Upper lobe of left lung (tissue), 6 donors: ENCODE measurements around the gene TPSB2. TPM values are rescaled to one million over a fixed set of nuclear protein-coding genes. Genes with fewer than 3 reads are reported as not detected.
A peak's percentile ranks its signal among the peaks of the same experiment; 100 is the strongest.

Experiments
- ATAC-seq, 2 donors: fragments of 200-7000 bp; cut with Tn5 transposase; one replicate each; pipeline ENCODE4 v1.9.1; 2022; ENCODE audit warnings: mild to moderate bottlenecking in 2 of 2, moderate library complexity in 2 of 2; ENCODE audit not compliant: low FRiP score in 2 of 2
- DNase-seq, 2 donors: peaks; one replicate each; pipeline ENCODE4 v3.0.0-alpha.2; 2019 to 2020
- H3K27ac ChIP-seq, 4 donors: fragments of 200-600 bp; sonication (generic); one replicate each; pipeline ENCODE4 v1.5.1; 2016 to 2019
- H3K27me3 ChIP-seq, 4 donors: fragments of 200-600 bp; sonication (generic); one replicate each; pipeline ENCODE4 v1.5.1; 2017 to 2019
- H3K36me3 ChIP-seq, 4 donors: fragments of 200-600 bp; sonication (generic); one replicate each; pipeline ENCODE4 v1.5.1; 2016 to 2019
- H3K4me1 ChIP-seq, 4 donors: fragments of 200-600 bp; sonication (generic); one replicate each; pipeline ENCODE4 v1.5.1; 2018 to 2019
- H3K4me3 ChIP-seq, 4 donors: fragments of 200-600 bp; sonication (generic); one replicate each; pipeline ENCODE4 v1.5.1; 2017 to 2019; ENCODE audit warnings: mild to moderate bottlenecking in 2 of 4, moderate library complexity in 1 of 4
- H3K9me3 ChIP-seq, 4 donors: fragments of 200-600 bp; sonication (generic); one replicate each; pipeline ENCODE4 v1.5.1; 2018 to 2019
- CTCF ChIP-seq, 6 experiments: fragments of 450-650 bp in 4 of 6; fragments of 200-600 bp in 2 of 6; sonication (generic) in 2 of 6; IDR thresholded peaks; one replicate each; pipeline ENCODE4 v1.5.1; 2016 to 2019; ENCODE audit warnings: antibody characterized with exemption in 6 of 6
- EP300 ChIP-seq, 4 donors: sonication (generic); formaldehyde crosslinking; IDR thresholded peaks; one replicate each; pipeline ENCODE4 v1.5.1; 2017; ENCODE audit warnings: antibody characterized with exemption in 4 of 4, control low read depth in 2 of 4
- POLR2A ChIP-seq, 4 donors: fragments of 450-650 bp; IDR thresholded peaks; one replicate each; pipeline ENCODE4 v1.5.1; 2016 to 2017; ENCODE audit warnings: antibody characterized with exemption in 4 of 4, mild to moderate bottlenecking in 2 of 4
- POLR2AphosphoS5 ChIP-seq, 2 donors: sonication (generic); formaldehyde crosslinking; IDR thresholded peaks; one replicate each; pipeline ENCODE4 v1.5.1; 2017; ENCODE audit warnings: antibody characterized with exemption in 2 of 2
- WGBS, 2 donors: methylation state at CpG; one replicate each; pipeline ENCODE4 v1.1.5; 2017 to 2018; 5-methylcytosine and 5-hydroxymethylcytosine counted together
- total RNA-seq, 6 donors: library from RNA; depleted of rRNA in 4 of 6; stranded (reverse); fragments of >200 nt in 4 of 6; gene quantifications; one replicate each; pipeline versions ENCODE4 v1.1.0 to v1.2.1, GENCODE V29; 2016 to 2021
- donor health status: DM: no; HTN: no; CAD: no; lungs with moderate emphysema.
- donor health status: DM: no; HTN: yes; CAD: no; lungs with severe emphysema.

Gene TPSB2
- total RNA-seq, 6 donors from 2014 or later = 10.5 to 329 (median 70.7) TPM

GRCh38 chr16:1260101-1260680 lies 30.2 kb upstream of the TPSB2 start:
- Histone ChIP-seq H3K9me3 (no peaks in the 10 kb centered on the region), H3K4me3 (no peak overlapping the region), H3K36me3 (no peaks in the 10 kb centered on the region), H3K27ac (no peak overlapping the region), H3K4me1 (peaks cover 0 to 9% (median 0%) of the 10 kb centered on the region in 4 donors), H3K27me3 (peaks cover 0 to 25% (median 8%) of the 10 kb centered on the region in 4 donors)
- DNase-seq = peak in 1 of 2 donors; percentile 77
- WGBS, 2 donors = 41 to 58% methylated on average over 3 to 19 of the region's 36 CpGs
- no peak for ATAC-seq
- TF ChIP-seq POLR2A (IDR thresholded peaks at IDR 0.05) (no peak), POLR2AphosphoS5 (IDR thresholded peaks at IDR 0.05) (no peak), CTCF (IDR thresholded peaks at IDR 0.05) (no peak), EP300 (IDR thresholded peaks at IDR 0.05) (no peak)

GRCh38 chr16:1259760-1260068 lies 29.7 kb upstream of the TPSB2 start:
- Histone ChIP-seq H3K4me3 (no peak overlapping the region), H3K36me3 (no peaks in the 10 kb centered on the region), H3K4me1 (peaks cover 0 to 9% (median 0%) of the 10 kb centered on the region in 4 donors), H3K9me3 (no peaks in the 10 kb centered on the region), H3K27ac (no peak overlapping the region), H3K27me3 (peaks cover 0 to 25% (median 8%) of the 10 kb centered on the region in 4 donors)
- DNase-seq = peak in 1 of 2 donors; percentile 43
- WGBS, 2 donors = 20% methylated on average over 2 to 11 of the region's 11 CpGs
- no peak for TF ChIP-seq EP300 (IDR thresholded peaks at IDR 0.05)
- TF ChIP-seq POLR2A (IDR thresholded peaks at IDR 0.05) = no peak
- TF ChIP-seq CTCF (IDR thresholded peaks at IDR 0.05) = no peak
- ATAC-seq = no peak

- no peak overlapping the region for H3K4me3 ChIP-seq
- H3K9me3 ChIP-seq = no peaks in the 10 kb centered on the region
- H3K4me1 ChIP-seq = peaks cover 0 to 9% (median 0%) of the 10 kb centered on the region in 4 donors
- no peak for ATAC-seq
- H3K27me3 ChIP-seq = peaks cover 0 to 25% (median 8%) of the 10 kb centered on the region in 4 donors
- WGBS, 2 donors = 15% methylated on average over 31 of the region's 42 CpGs; no CpG with 5 or more reads in 1 of the 2 donors
- no peaks in the 10 kb centered on the region for H3K36me3 ChIP-seq
- no peak for TF ChIP-seq CTCF (IDR thresholded peaks at IDR 0.05)
- no peak for TF ChIP-seq POLR2AphosphoS5 (IDR thresholded peaks at IDR 0.05)
- TF ChIP-seq POLR2A (IDR thresholded peaks at IDR 0.05) = no peak
- TF ChIP-seq EP300 (IDR thresholded peaks at IDR 0.05) = no peak
- peak in 1 of 2 donors; percentile 73 for DNase-seq
- H3K27ac ChIP-seq = no peak overlapping the region
Observed at GRCh38 chr16:1258906-1259759, 29.1 kb upstream of the TPSB2 start.

GRCh38 chr16:1258225-1258600 lies 28.2 kb upstream of the TPSB2 start:
- no peaks in the 10 kb centered on the region for H3K9me3 ChIP-seq
- TF ChIP-seq POLR2A (IDR thresholded peaks at IDR 0.05) = no peak
- no peak for TF ChIP-seq POLR2AphosphoS5 (IDR thresholded peaks at IDR 0.05)
- TF ChIP-seq EP300 (IDR thresholded peaks at IDR 0.05) = no peak
- no peak for TF ChIP-seq CTCF (IDR thresholded peaks at IDR 0.05)
- H3K36me3 ChIP-seq = no peaks in the 10 kb centered on the region
- peaks cover 0 to 9% (median 0%) of the 10 kb centered on the region in 4 donors for H3K4me1 ChIP-seq
- 53 to 54% methylated on average over 8 to 12 of the region's 12 CpGs for WGBS, 2 donors
- DNase-seq (no peak), ATAC-seq (no peak)
- H3K4me3 ChIP-seq = no peak overlapping the region
- no peak overlapping the region for H3K27ac ChIP-seq
- H3K27me3 ChIP-seq = peaks cover 0 to 25% (median 8%) of the 10 kb centered on the region in 4 donors
